Smooth muscle cell (in vitro differentiated cells): Measurements from ENCODE around the gene DOCK3. TPM values are rescaled to one million over a fixed set of nuclear protein-coding genes. Genes with fewer than 3 reads are reported as not detected.

ENCODE experiments used
- DNase-seq: peaks from one replicate; lab custom pipeline; 2025; ENCODE audit not compliant: unreplicated experiment; lab: John Stamatoyannopoulos, UW
- H2AFZ ChIP-seq: fragments of 200-600 bp; sonication (generic); 2 replicates; pipeline ENCODE4 v1.6.0; 2016; ENCODE audit warnings: antibody characterized with exemption, low read depth, mild to moderate bottlenecking
- H3F3A ChIP-seq: fragments of 200-600 bp; sonication (generic); 2 replicates; pipeline ENCODE4 v1.6.0; 2017; ENCODE audit warnings: antibody characterized with exemption, low read depth
- H3K27ac ChIP-seq: fragments of 200-600 bp; sonication (generic); 2 replicates; pipeline ENCODE4 v1.5.1; 2016; ENCODE audit warnings: low read depth, mild to moderate bottlenecking
- H3K27me3 ChIP-seq: fragments of 200-600 bp; sonication (generic); 2 replicates; pipeline ENCODE4 v1.6.1; 2016; ENCODE audit warnings: low read depth, mild to moderate bottlenecking
- H3K36me3 ChIP-seq: fragments of 200-600 bp; sonication (generic); 2 replicates; pipeline ENCODE4 v1.5.1; 2016; ENCODE audit warnings: low read depth
- H3K4me1 ChIP-seq: fragments of 200-600 bp; sonication (generic); 2 replicates; pipeline ENCODE4 v1.5.1; 2016; ENCODE audit warnings: low read depth
- H3K4me2 ChIP-seq: fragments of 200-600 bp; sonication (generic); 2 replicates; pipeline ENCODE4 v1.6.0; 2016; ENCODE audit warnings: mild to moderate bottlenecking
- H3K4me3 ChIP-seq: fragments of 200-600 bp; sonication (generic); 2 replicates; pipeline ENCODE4 v1.5.1; 2016; ENCODE audit warnings: mild to moderate bottlenecking
- H3K79me2 ChIP-seq: fragments of 200-600 bp; sonication (generic); 2 replicates; pipeline ENCODE4 v1.6.0; 2016; ENCODE audit warnings: low read depth, mild to moderate bottlenecking
- H3K9ac ChIP-seq: fragments of 200-600 bp; sonication (generic); 2 replicates; pipeline ENCODE4 v1.6.0; 2016; ENCODE audit warnings: low read depth
- H3K9me3 ChIP-seq: fragments of 200-600 bp; sonication (generic); replicated peaks from 2 replicates; pipeline ENCODE4 v1.5.1; 2016; ENCODE audit warnings: low read depth
- H4K20me1 ChIP-seq: fragments of 200-600 bp; sonication (generic); 2 replicates; pipeline ENCODE4 v1.6.0; 2016; ENCODE audit warnings: low read depth
- CTCF ChIP-seq: fragments of 200-600 bp; sonication (generic); IDR thresholded peaks from 2 replicates; pipeline ENCODE4 v1.5.1; 2017; ENCODE audit warnings: borderline replicate concordance, mild to moderate bottlenecking, antibody characterized with exemption; ENCODE audit not compliant: insufficient read depth, poor library complexity, severe bottlenecking
- WGBS: methylation state at CpG from one replicate; pipeline ENCODE4 v1.1.7; 2016; ENCODE audit warnings: low lambda C conversion rate; 5-methylcytosine and 5-hydroxymethylcytosine counted together
- polyA plus RNA-seq: library from polyadenylated mRNA; unstranded; fragments of >200 nt; fragmentation: Nextera tagmentation; extraction: Ambion mirVana; gene quantifications from 2 replicates; pipeline ENCODE4 v1.2.1, GENCODE V29; 2016
- total RNA-seq: library from RNA; depleted of rRNA; stranded (reverse); fragments of >200 nt; gene quantifications from 2 replicates; pipeline ENCODE4 v1.2.3, GENCODE V29; 2014

Gene DOCK3
- total and polyA plus RNA-seq, 2 experiments from 2014 or later, result 0.29 to 2.2 TPM

GRCh38 chr3:50652709-50653108, 22.0 kb upstream of the DOCK3 start:
- Histone ChIP-seq H3K4me2 (no peak overlapping the region), H4K20me1 (no peaks in the 10 kb centered on the region), H3F3A (no peaks in the 10 kb centered on the region), H3K4me3 (no peak overlapping the region), H3K27me3 (no peaks in the 10 kb centered on the region), H3K9ac (no peak overlapping the region), H3K27ac (no peak overlapping the region), H3K4me1 (peaks cover 6% of the 10 kb centered on the region), H3K36me3 (no peaks in the 10 kb centered on the region), H3K79me2 (no peaks in the 10 kb centered on the region), H2AFZ (no peak overlapping the region), H3K9me3 (no peaks in the 10 kb centered on the region)
- no peak for DNase-seq
- WGBS, result 78% methylated on average over 2 of the region's 2 CpGs
- peak; percentile 24 for TF ChIP-seq CTCF

- H3K36me3 ChIP-seq, result no peaks in the 10 kb centered on the region
- H2AFZ ChIP-seq, result no peak overlapping the region
- WGBS, result 76% methylated on average over 3 of the region's 3 CpGs
- no peaks in the 10 kb centered on the region for H3F3A ChIP-seq
- no peak overlapping the region for H3K9ac ChIP-seq
- peaks cover 6% of the 10 kb centered on the region for H3K4me1 ChIP-seq
- H3K79me2 ChIP-seq, result no peaks in the 10 kb centered on the region
- H3K27me3 ChIP-seq, result no peaks in the 10 kb centered on the region
- no peak overlapping the region for H3K27ac ChIP-seq
- H3K4me2 ChIP-seq, result no peak overlapping the region
- H4K20me1 ChIP-seq, result no peaks in the 10 kb centered on the region
- DNase-seq, result no peak
- no peak for TF ChIP-seq CTCF
- no peaks in the 10 kb centered on the region for H3K9me3 ChIP-seq
- H3K4me3 ChIP-seq, result no peak overlapping the region
Measured at GRCh38 chr3:50653937-50654595, 20.7 kb upstream of the DOCK3 start.

- DNase-seq, result no peak
- H3K9me3 ChIP-seq, result no peaks in the 10 kb centered on the region
- WGBS, result 57% methylated on average over 3 of the region's 3 CpGs
- H2AFZ ChIP-seq, result no peak overlapping the region
- H4K20me1 ChIP-seq, result no peaks in the 10 kb centered on the region
- H3K9ac ChIP-seq, result no peak overlapping the region
- H3K4me1 ChIP-seq, result peaks cover 6% of the 10 kb centered on the region
- no peak overlapping the region for H3K27ac ChIP-seq
- no peak for TF ChIP-seq CTCF
- no peak overlapping the region for H3K4me2 ChIP-seq
- H3K4me3 ChIP-seq, result no peak overlapping the region
- no peaks in the 10 kb centered on the region for H3K27me3 ChIP-seq
- H3F3A ChIP-seq, result no peaks in the 10 kb centered on the region
- H3K36me3 ChIP-seq, result no peaks in the 10 kb centered on the region
- no peaks in the 10 kb centered on the region for H3K79me2 ChIP-seq
Measured at GRCh38 chr3:50655009-50655830, 19.5 kb upstream of the DOCK3 start.
